ENCODE measurements around the gene NPTN. TPM values are rescaled to one million over a fixed set of nuclear protein-coding genes. Genes with fewer than 3 reads are reported as not detected.
A peak's percentile ranks its signal among the peaks of the same experiment; 100 is the strongest.
"Not testable (repeated sequence)": the region's sequence is repeated elsewhere in the genome, so short reads cannot be mapped to it uniquely, and the experiment has no call there.

Gene NPTN
- polyA plus RNA-seq (2012; ENCODE audit: insufficient read depth, insufficient read length): 39.5 TPM

- peak; percentile 92 for DNase-seq (ENCODE audit: low read depth, low spot score)
- peak within 1 kb of the TSS; percentile 66 for H3K4me3 ChIP-seq (ENCODE audit: low read length)
Observed at GRCh38 chr15:73633111-73633990, at the start of gene NPTN. NPTN (minus strand) TSS chr15:73633389; CDS start chr15:73633215, 174 bp downstream.

- no peak overlapping the region for H3K4me3 ChIP-seq (ENCODE audit: low read length)
- no peak for DNase-seq (ENCODE audit: low read depth, low spot score)
Observed at GRCh38 chr15:73682600-73683090, 49.5 kb upstream of the NPTN start.

DNA sequence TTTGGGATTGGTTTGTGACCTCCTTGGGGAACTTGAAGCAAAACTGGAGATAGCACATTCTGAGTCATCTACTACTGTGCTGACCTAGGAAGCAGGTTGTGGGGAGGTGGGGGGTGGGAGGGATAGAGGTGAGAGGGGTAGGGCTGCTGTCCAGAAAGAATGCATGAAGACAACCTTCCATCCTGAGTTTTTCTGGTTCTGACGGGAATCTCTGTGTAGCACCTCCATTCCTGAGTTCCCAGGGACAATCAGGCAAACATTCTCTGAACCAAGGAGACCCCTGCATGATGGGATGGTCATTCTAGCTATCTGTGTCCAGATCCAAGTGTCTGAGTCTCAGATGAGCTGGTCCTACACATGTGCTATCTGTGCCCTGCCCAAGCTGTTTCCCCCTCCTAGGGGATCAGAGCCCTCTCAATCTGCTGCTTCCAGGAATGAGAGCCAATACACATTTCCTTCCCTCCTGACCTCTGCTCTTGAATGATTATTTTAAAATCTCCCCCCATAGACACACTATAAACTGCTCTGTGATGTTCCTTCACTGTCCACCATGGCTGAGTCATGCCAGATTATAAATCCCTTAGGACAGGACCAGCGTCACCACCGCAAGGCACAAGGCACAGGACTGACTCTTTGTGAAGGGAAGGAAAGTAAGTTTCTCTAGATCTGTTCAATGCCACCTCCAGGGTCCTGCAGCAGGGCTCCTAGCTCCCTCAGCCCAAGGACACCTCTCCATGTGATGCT is 48.8 kb upstream of the NPTN start:
- H3K4me3 ChIP-seq (ENCODE audit: low read length): no peak overlapping the region
- no peak for DNase-seq (ENCODE audit: low read depth, low spot score)

GRCh38 chr15:73681063-73681462 is 47.9 kb upstream of the NPTN start:
- DNase-seq (ENCODE audit: low read depth, low spot score): no peak
- H3K4me3 ChIP-seq (ENCODE audit: low read length): no peak overlapping the region

DNA sequence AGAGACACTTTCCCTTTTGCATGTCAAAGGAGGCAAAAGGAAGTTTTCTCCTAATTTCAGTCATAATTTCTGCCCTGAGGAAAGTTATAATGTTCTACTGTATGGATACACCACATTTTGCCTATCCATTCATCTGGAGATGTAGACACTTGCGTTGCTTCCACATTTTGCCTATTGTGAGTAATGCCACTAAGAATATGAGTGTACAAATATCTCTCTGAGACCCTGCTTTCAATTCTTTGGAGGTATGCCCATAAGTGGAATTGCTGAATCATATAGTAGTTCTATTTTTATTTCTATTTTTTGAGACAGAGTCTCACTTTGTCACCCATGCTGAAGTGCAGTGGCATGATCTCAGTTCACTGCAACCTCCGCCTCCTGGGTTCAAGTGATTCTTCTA is 47.4 kb upstream of the NPTN start:
- DNase-seq (ENCODE audit: low read depth, low spot score): no peak
- no peak overlapping the region for H3K4me3 ChIP-seq (ENCODE audit: low read length)

- no peak for DNase-seq (ENCODE audit: low read depth, low spot score)
- H3K4me3 ChIP-seq (ENCODE audit: low read length): no peak overlapping the region
Observed at GRCh38 chr15:73679964-73680363, 46.8 kb upstream of the NPTN start.

- no peak for DNase-seq (ENCODE audit: low read depth, low spot score)
- no peak overlapping the region for H3K4me3 ChIP-seq (ENCODE audit: low read length)
Observed at GRCh38 chr15:73679180-73679579, 46.0 kb upstream of the NPTN start.

- no peak for DNase-seq (ENCODE audit: low read depth, low spot score)
- H3K4me3 ChIP-seq (ENCODE audit: low read length): no peak overlapping the region
Observed at GRCh38 chr15:73678498-73678897, 45.3 kb upstream of the NPTN start.

DNA sequence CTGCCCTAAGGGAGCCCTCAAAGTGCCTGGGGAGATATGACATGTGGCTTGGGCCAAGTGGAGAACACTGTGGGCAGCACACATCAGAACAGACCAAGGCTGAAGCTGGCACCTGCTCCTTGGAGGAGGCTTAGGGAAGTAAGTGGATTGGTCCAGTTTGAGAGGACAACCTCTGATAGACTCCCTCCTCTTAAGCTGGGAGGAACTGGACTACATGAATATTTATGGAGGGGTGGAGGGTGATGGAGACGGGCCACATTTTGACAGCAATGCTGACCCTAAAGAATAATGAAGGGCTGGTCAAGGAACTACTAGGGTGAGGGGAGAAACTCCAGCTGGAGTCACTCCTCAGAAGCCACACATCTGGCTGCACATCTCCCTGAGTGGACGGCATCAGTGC is 44.5 kb upstream of the NPTN start:
- no peak overlapping the region for H3K4me3 ChIP-seq (ENCODE audit: low read length)
- DNase-seq (ENCODE audit: low read depth, low spot score): no peak

- no peak overlapping the region for H3K4me3 ChIP-seq (ENCODE audit: low read length)
- DNase-seq (ENCODE audit: low read depth, low spot score): peak; percentile 43
Observed at GRCh38 chr15:73677146-73677607, 44.0 kb upstream of the NPTN start.

DNA sequence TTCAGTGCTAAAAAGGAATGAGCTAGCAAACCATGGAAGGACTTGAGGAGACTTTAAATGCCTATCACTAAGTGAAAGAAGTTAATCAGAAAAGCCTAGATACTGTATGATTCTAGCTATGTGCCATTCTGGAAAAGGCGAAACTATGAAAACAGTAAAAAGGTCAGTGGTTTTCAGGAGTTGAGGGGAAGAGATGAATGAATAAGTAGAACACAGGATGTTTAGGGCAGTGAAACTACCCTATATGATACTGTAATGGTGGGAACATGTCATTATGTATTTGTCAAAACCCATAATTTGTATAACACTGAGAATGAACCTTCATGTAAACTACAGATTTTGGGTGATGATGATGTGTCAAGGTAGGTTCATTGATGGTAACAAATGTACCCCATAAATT is 41.4 kb upstream of the NPTN start:
- no peak for DNase-seq (ENCODE audit: low read depth, low spot score)
- no peak overlapping the region for H3K4me3 ChIP-seq (ENCODE audit: low read length)

- no peak for DNase-seq (ENCODE audit: low read depth, low spot score)
- no peak overlapping the region for H3K4me3 ChIP-seq (ENCODE audit: low read length)
Observed at GRCh38 chr15:73660455-73660854, 27.3 kb upstream of the NPTN start.

- no peak for DNase-seq (ENCODE audit: low read depth, low spot score)
- no peak overlapping the region for H3K4me3 ChIP-seq (ENCODE audit: low read length)
Observed at GRCh38 chr15:73658645-73659044, 25.5 kb upstream of the NPTN start.

- H3K4me3 ChIP-seq (ENCODE audit: low read length): no peak overlapping the region
- DNase-seq (ENCODE audit: low read depth, low spot score): no peak
Observed at GRCh38 chr15:73655724-73656123, 22.5 kb upstream of the NPTN start.

DNA sequence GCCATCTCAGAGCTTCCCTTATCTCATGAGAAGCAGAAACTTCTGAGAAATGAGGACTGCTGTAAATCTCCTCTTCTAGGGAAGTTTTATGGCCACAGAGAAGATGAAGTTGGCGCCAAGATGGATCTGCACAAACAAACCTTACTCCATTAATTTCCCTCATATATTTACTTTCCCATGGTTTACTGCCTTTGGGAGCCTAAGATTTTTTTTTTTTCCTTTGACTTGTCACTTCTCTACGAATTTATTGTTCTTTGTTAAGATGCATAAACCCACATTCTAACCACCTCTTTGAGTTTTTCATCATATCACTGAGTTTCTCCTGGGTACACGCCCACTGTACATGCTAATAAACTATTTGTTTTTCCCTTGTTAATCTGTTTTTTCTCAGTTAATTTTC is 21.5 kb upstream of the NPTN start:
- no peak for DNase-seq (ENCODE audit: low read depth, low spot score)
- H3K4me3 ChIP-seq (ENCODE audit: low read length): no peak overlapping the region

GRCh38 chr15:73650416-73651126 is 17.4 kb upstream of the NPTN start:
- DNase-seq (ENCODE audit: low read depth, low spot score): no peak
- no peak overlapping the region for H3K4me3 ChIP-seq (ENCODE audit: low read length)

DNA sequence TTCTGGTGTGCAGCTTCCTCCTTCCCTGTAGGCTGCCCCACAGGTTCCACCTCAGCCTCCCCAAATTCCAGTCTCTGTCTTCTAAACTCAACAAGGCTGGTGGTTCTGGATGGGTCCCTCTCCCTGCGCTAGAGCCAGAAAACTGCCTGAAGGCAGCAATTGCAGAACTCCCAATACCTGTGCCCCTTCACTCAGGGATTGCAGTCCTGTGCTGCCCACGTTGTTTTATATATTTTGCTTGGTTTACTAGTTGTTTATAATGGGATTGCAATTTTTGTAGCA is 14.8 kb upstream of the NPTN start:
- DNase-seq (ENCODE audit: low read depth, low spot score): no peak
- H3K4me3 ChIP-seq (ENCODE audit: low read length): no peak overlapping the region

GRCh38 chr15:73647259-73648013 is 14.2 kb upstream of the NPTN start:
- no peak overlapping the region for H3K4me3 ChIP-seq (ENCODE audit: low read length)
- no peak for DNase-seq (ENCODE audit: low read depth, low spot score)

GRCh38 chr15:73639464-73639863 is 6.3 kb upstream of the NPTN start:
- DNase-seq (ENCODE audit: low read depth, low spot score); H3K4me3 ChIP-seq (ENCODE audit: low read length): not testable (repeated sequence)
